ENCODE data around the gene CRIP2.

Gene CRIP2

GRCh38 chr14:105431256-105431655 lies 43.4 kb upstream of the CRIP2 start:
- Histone ChIP-seq H3K18ac (ENCODE audit: low read length) (no peak overlapping the region), H3K79me2 (ENCODE audit: control insufficient read depth, insufficient read depth, low read length, poor library complexity) (peaks cover 2% of the 10 kb centered on the region), H3K36me3 (ENCODE audit: control insufficient read depth in 1 of 2, insufficient read depth in 2 of 2, low read length in 2 of 2) (peaks cover 14 to 15% of the 10 kb centered on the region in 2 experiments), H3K27me3 (ENCODE audit: insufficient read depth, low read length) (no peaks in the 10 kb centered on the region), H2BK12ac (ENCODE audit: low read length) (no peak overlapping the region), H3K27ac (ENCODE audit: low read depth, low read length) (no peak overlapping the region), H3K79me1 (ENCODE audit: low read length) (no peaks in the 10 kb centered on the region), H4K91ac (ENCODE audit: low read depth, low read length) (no peak overlapping the region), H2AK5ac (ENCODE audit: low read length) (no peak overlapping the region), H3K4me2 (ENCODE audit: low read length) (no peak overlapping the region), H3K4me3 (ENCODE audit: low read depth, low read length) (no peak overlapping the region), H3K4me1 (ENCODE audit: control insufficient read depth in 1 of 2, insufficient read depth in 2 of 2, low read length in 2 of 2) (peaks cover 6 to 7% of the 10 kb centered on the region in 2 experiments), H2BK120ac (ENCODE audit: insufficient read depth, low read length, poor library complexity) (no peak overlapping the region), H3K9me3 (ENCODE audit: insufficient read depth, low read depth, low read length) (peaks cover 8% of the 10 kb centered on the region), H2BK5ac (ENCODE audit: low read depth, low read length, poor library complexity) (no peak overlapping the region), H3K14ac (ENCODE audit: low read length) (no peak overlapping the region), H4K12ac (ENCODE audit: low read depth, low read length) (no peak overlapping the region), H4K8ac (ENCODE audit: low read depth, low read length) (no peak overlapping the region), H3K23ac (ENCODE audit: low read length) (no peak overlapping the region), H2AFZ (ENCODE audit: insufficient read depth, low read length, poor library complexity) (no peak overlapping the region), H3K4ac (ENCODE audit: low read depth, low read length) (no peak overlapping the region), H3K9ac (ENCODE audit: low read length) (no peak overlapping the region)
- no peak for DNase-seq
- no CpG with 5 or more reads among the region's 1 CpG for WGBS (ENCODE audit: extremely low coverage, insufficient coverage, insufficient read length)

- Histone ChIP-seq H3K9ac (ENCODE audit: low read length) (no peak overlapping the region), H3K79me2 (ENCODE audit: control insufficient read depth, insufficient read depth, low read length, poor library complexity) (peaks cover 2% of the 10 kb centered on the region), H3K79me1 (ENCODE audit: low read length) (no peaks in the 10 kb centered on the region), H2BK5ac (ENCODE audit: low read depth, low read length, poor library complexity) (no peak overlapping the region), H3K4me1 (ENCODE audit: control insufficient read depth in 1 of 2, insufficient read depth in 2 of 2, low read length in 2 of 2) (peaks cover 6 to 7% of the 10 kb centered on the region in 2 experiments), H3K9me3 (ENCODE audit: insufficient read depth, low read depth, low read length) (no peaks in the 10 kb centered on the region), H2BK120ac (ENCODE audit: insufficient read depth, low read length, poor library complexity) (no peak overlapping the region), H4K91ac (ENCODE audit: low read depth, low read length) (no peak overlapping the region), H4K12ac (ENCODE audit: low read depth, low read length) (no peak overlapping the region), H3K27ac (ENCODE audit: low read depth, low read length) (no peak overlapping the region), H3K4me3 (ENCODE audit: low read depth, low read length) (no peak overlapping the region), H2AK5ac (ENCODE audit: low read length) (no peak overlapping the region), H3K4me2 (ENCODE audit: low read length) (no peak overlapping the region), H3K14ac (ENCODE audit: low read length) (no peak overlapping the region), H3K18ac (ENCODE audit: low read length) (no peak overlapping the region), H3K23ac (ENCODE audit: low read length) (no peak overlapping the region), H4K8ac (ENCODE audit: low read depth, low read length) (no peak overlapping the region), H2BK12ac (ENCODE audit: low read length) (no peak overlapping the region), H3K4ac (ENCODE audit: low read depth, low read length) (no peak overlapping the region), H3K36me3 (ENCODE audit: control insufficient read depth in 1 of 2, insufficient read depth in 2 of 2, low read length in 2 of 2) (peaks cover 7 to 9% of the 10 kb centered on the region in 2 experiments), H3K27me3 (ENCODE audit: insufficient read depth, low read length) (no peaks in the 10 kb centered on the region), H2AFZ (ENCODE audit: insufficient read depth, low read length, poor library complexity) (no peak overlapping the region)
- DNase-seq: no peak
- WGBS (ENCODE audit: extremely low coverage, insufficient coverage, insufficient read length): no CpG with 5 or more reads among the region's 12 CpGs
Measured at GRCh38 chr14:105432657-105433056, 42.0 kb upstream of the CRIP2 start.

GRCh38 chr14:105433161-105433605 lies 41.4 kb upstream of the CRIP2 start:
- Histone ChIP-seq H3K27me3 (ENCODE audit: insufficient read depth, low read length) (no peaks in the 10 kb centered on the region), H2BK120ac (ENCODE audit: insufficient read depth, low read length, poor library complexity) (no peak overlapping the region), H3K79me1 (ENCODE audit: low read length) (no peaks in the 10 kb centered on the region), H3K23ac (ENCODE audit: low read length) (no peak overlapping the region), H3K36me3 (ENCODE audit: control insufficient read depth in 1 of 2, insufficient read depth in 2 of 2, low read length in 2 of 2) (peaks cover 7 to 13% of the 10 kb centered on the region in 2 experiments), H2BK5ac (ENCODE audit: low read depth, low read length, poor library complexity) (no peak overlapping the region), H3K4me2 (ENCODE audit: low read length) (no peak overlapping the region), H2BK12ac (ENCODE audit: low read length) (no peak overlapping the region), H2AFZ (ENCODE audit: insufficient read depth, low read length, poor library complexity) (no peak overlapping the region), H3K4me1 (ENCODE audit: control insufficient read depth in 1 of 2, insufficient read depth in 2 of 2, low read length in 2 of 2) (peaks cover 6 to 7% of the 10 kb centered on the region in 2 experiments), H4K8ac (ENCODE audit: low read depth, low read length) (no peak overlapping the region), H3K9me3 (ENCODE audit: insufficient read depth, low read depth, low read length) (no peaks in the 10 kb centered on the region), H3K27ac (ENCODE audit: low read depth, low read length) (no peak overlapping the region), H3K4ac (ENCODE audit: low read depth, low read length) (no peak overlapping the region), H4K12ac (ENCODE audit: low read depth, low read length) (no peak overlapping the region), H3K4me3 (ENCODE audit: low read depth, low read length) (no peak overlapping the region), H4K91ac (ENCODE audit: low read depth, low read length) (no peak overlapping the region), H3K14ac (ENCODE audit: low read length) (no peak overlapping the region), H2AK5ac (ENCODE audit: low read length) (no peak overlapping the region), H3K79me2 (ENCODE audit: control insufficient read depth, insufficient read depth, low read length, poor library complexity) (peaks cover 5% of the 10 kb centered on the region), H3K18ac (ENCODE audit: low read length) (peak overlapping the region; percentile 19), H3K9ac (ENCODE audit: low read length) (no peak overlapping the region)
- DNase-seq: peak; percentile 78 to 83
- WGBS (ENCODE audit: extremely low coverage, insufficient coverage, insufficient read length): no CpG with 5 or more reads among the region's 17 CpGs

- H4K12ac ChIP-seq (ENCODE audit: low read depth, low read length): no peak overlapping the region
- no peak overlapping the region for H3K27ac ChIP-seq (ENCODE audit: low read depth, low read length)
- H3K79me1 ChIP-seq (ENCODE audit: low read length): no peaks in the 10 kb centered on the region
- H3K9me3 ChIP-seq (ENCODE audit: insufficient read depth, low read depth, low read length): no peaks in the 10 kb centered on the region
- H3K79me2 ChIP-seq (ENCODE audit: control insufficient read depth, insufficient read depth, low read length, poor library complexity): peaks cover 3% of the 10 kb centered on the region
- no peak overlapping the region for H2BK5ac ChIP-seq (ENCODE audit: low read depth, low read length, poor library complexity)
- no peak overlapping the region for H2BK12ac ChIP-seq (ENCODE audit: low read length)
- H3K4me1 ChIP-seq (ENCODE audit: control insufficient read depth in 1 of 2, insufficient read depth in 2 of 2, low read length in 2 of 2): peaks cover 6 to 7% of the 10 kb centered on the region in 2 experiments
- H3K4me2 ChIP-seq (ENCODE audit: low read length): no peak overlapping the region
- no peak overlapping the region for H3K14ac ChIP-seq (ENCODE audit: low read length)
- H4K8ac ChIP-seq (ENCODE audit: low read depth, low read length): no peak overlapping the region
- H3K9ac ChIP-seq (ENCODE audit: low read length): no peak overlapping the region
- no CpG with 5 or more reads among the region's 12 CpGs for WGBS (ENCODE audit: extremely low coverage, insufficient coverage, insufficient read length)
- no peak overlapping the region for H4K91ac ChIP-seq (ENCODE audit: low read depth, low read length)
- H2BK120ac ChIP-seq (ENCODE audit: insufficient read depth, low read length, poor library complexity): no peak overlapping the region
- H3K4me3 ChIP-seq (ENCODE audit: low read depth, low read length): no peak overlapping the region
- no peak overlapping the region for H2AFZ ChIP-seq (ENCODE audit: insufficient read depth, low read length, poor library complexity)
- peaks cover 19 to 30% of the 10 kb centered on the region in 2 experiments for H3K36me3 ChIP-seq (ENCODE audit: control insufficient read depth in 1 of 2, insufficient read depth in 2 of 2, low read length in 2 of 2)
- no peak overlapping the region for H2AK5ac ChIP-seq (ENCODE audit: low read length)
- H3K18ac ChIP-seq (ENCODE audit: low read length): no peak overlapping the region
- no peak overlapping the region for H3K23ac ChIP-seq (ENCODE audit: low read length)
- peak overlapping the region; percentile 34 for H3K4ac ChIP-seq (ENCODE audit: low read depth, low read length)
- no peak for DNase-seq
- H3K27me3 ChIP-seq (ENCODE audit: insufficient read depth, low read length): no peaks in the 10 kb centered on the region
Measured at GRCh38 chr14:105436402-105436801, 38.2 kb upstream of the CRIP2 start.
